ENCODE results near the gene ZCCHC10. TPM values are rescaled to one million over a fixed set of nuclear protein-coding genes. Genes with fewer than 3 reads are reported as not detected.

The ZCCHC10 gene
- 7.2 and 12.3 TPM in 2 replicates for total RNA-seq

DNA sequence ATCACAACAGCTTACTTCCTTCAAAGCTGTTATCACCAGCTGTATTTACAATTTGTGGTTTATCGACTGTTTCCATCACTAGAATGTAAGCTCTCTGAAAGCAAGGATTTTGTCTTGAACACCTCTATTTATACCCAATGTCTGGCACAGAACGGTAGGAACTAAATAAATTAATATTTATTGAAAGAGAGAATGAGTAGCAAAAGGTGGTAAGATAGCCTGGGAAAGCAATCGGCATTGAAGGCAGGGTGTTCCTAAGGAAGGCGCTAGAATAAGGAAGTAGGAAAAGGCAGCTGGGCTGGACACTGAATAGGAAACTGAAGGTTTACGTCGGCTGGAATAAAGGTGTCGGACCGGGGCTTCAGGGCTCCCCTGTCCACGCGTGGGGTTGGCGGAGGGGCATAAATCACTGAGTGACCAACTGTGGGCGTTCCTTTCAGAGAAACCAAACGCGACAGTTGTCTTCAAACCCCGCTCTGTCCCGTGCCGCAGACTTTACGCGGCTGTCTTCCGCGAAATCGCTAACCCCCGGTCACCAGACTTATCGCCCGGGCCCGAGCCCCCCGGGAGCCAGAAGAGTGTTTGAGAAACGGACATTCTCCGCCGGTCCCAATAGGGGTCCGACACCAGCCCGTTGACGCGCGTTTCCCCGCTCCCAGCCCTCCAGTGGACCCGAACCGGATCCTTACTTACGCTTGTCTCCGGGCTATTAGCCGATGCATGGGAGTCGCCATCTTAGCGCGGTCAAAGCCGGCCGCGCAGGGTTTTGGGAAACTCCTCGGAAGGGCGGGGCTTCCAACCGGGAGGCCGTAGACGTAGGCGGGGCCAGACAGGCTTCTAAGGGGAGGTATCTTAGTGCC lies at the start of gene ZCCHC10:
Gene ZCCHC10, minus strand, starts transcription at position 746 of the 860 bp plus-strand sequence. Its CDS starts 12 bp downstream, at position 734.

DNA sequence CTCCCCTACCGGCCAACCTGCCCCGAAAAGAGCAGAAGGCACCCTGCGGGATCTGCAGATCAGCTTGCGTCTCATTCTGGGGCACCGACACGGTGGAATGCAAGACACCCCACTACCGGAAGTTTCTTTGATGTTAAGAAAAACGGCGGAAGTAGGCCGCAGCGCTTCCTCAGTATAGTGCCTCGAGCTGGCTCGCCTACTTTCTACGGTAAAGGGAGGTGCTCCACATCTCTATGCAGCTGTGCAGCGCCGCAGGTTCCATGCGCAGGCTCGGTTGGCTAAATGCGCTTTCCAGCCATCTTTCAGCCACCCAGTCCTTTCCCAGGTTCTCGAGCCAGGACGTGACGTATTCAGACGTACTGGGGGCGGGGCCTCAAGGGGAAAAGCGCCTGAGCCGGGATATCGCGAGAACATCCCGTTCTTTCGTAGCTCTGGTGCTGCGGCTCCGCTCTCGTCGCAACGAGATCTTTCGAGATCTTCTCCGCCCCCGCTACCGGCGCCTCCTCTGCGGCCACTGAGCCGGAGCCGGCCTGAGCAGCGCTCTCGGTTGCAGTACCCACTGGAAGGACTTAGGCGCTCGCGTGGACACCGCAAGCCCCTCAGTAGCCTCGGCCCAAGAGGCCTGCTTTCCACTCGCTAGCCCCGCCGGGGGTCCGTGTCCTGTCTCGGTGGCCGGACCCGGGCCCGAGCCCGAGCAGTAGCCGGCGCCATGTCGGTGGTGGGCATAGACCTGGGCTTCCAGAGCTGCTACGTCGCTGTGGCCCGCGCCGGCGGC lies 25.4 kb upstream of the ZCCHC10 start, which contains the start of gene HSPA4:
Gene HSPA4, plus strand, starts transcription at position 472 of the 775 bp plus-strand sequence. Its CDS starts 238 bp downstream, at position 710.

GRCh38 chr5:132963171-132964104 lies 62.9 kb downstream of the ZCCHC10 start, which contains the start of gene AFF4:
Gene AFF4, minus strand, starts transcription at chr5:132963634. Its CDS starts 26,445 bp downstream, at chr5:132937189.

Other genes with a start within 250 kb of the ZCCHC10 start
- 51.2 and 55.6 TPM in 2 replicates for gene SEPTIN8, start 249.3 kb downstream of the ZCCHC10 start, total RNA-seq
- under 0.01 TPM in 1 of 2 replicates, not detected in the other for gene SOWAHA, start 213.2 kb downstream of the ZCCHC10 start, total RNA-seq
- gene SHROOM1, start 195.9 kb downstream of the ZCCHC10 start, total RNA-seq: 3.9 and 6.3 TPM in 2 replicates
- gene GDF9, start 160.1 kb downstream of the ZCCHC10 start, total RNA-seq: 0.11 and 0.12 TPM in 2 replicates
- gene UQCRQ, start 159.9 kb downstream of the ZCCHC10 start, total RNA-seq: 83.0 and 115 TPM in 2 replicates
- gene LEAP2, start 152.9 kb downstream of the ZCCHC10 start, total RNA-seq: 0.11 and 0.12 TPM in 2 replicates
- gene AFF4, start 62.9 kb downstream of the ZCCHC10 start, total RNA-seq: 50.0 and 56.4 TPM in 2 replicates
- gene HSPA4, start 25.5 kb upstream of the ZCCHC10 start, total RNA-seq: 168 and 209 TPM in 2 replicates